ENCODE data around the gene MAP1LC3C. TPM values are rescaled to one million over a fixed set of nuclear protein-coding genes. Genes with fewer than 3 reads are reported as not detected.

The MAP1LC3C gene
- total RNA-seq, 1 experiment from 2014 or later: not detected

- H3K4me1 ChIP-seq (ENCODE audit: insufficient read depth, low read length): no peaks in the 10 kb centered on the region
- no peak for TF ChIP-seq EZH2 (IDR thresholded peaks at IDR 0.05; ENCODE audit: low read length, unreplicated experiment)
- TF ChIP-seq EZH2phosphoT487 (IDR thresholded peaks at IDR 0.05; ENCODE audit: borderline replicate concordance, low read length): no peak
- no peak for TF ChIP-seq CTCF (conservative IDR thresholded peaks at IDR 0.05; ENCODE audit: low read depth, low read length)
- H3K36me3 ChIP-seq (ENCODE audit: low read depth, low read length): no peaks in the 10 kb centered on the region
- no peak overlapping the region for H3K4me2 ChIP-seq (ENCODE audit: low read length)
- CTCF ChIA-PET: no interaction called here
- ATAC-seq: no peak
- DNase-seq: no peak
- H3K27ac ChIP-seq (ENCODE audit: low read length): no peak overlapping the region
- BruUV-seq (replicated peaks): no TSS peak
- no peak overlapping the region for H3K4me3 ChIP-seq (ENCODE audit: low read length)
- H4K20me1 ChIP-seq (ENCODE audit: low read length): no peaks in the 10 kb centered on the region
- H3K9me2 ChIP-seq (replicated peaks; ENCODE audit: low read length): no peaks in the 10 kb centered on the region
- no peaks in the 10 kb centered on the region for H3K79me2 ChIP-seq (ENCODE audit: low read length)
- no peak overlapping the region for H2AFZ ChIP-seq (ENCODE audit: low read length)
- H3F3A ChIP-seq (ENCODE audit: low read length, unreplicated experiment): no peaks in the 10 kb centered on the region
- H3K9me3 ChIP-seq (ENCODE audit: low read length): no peaks in the 10 kb centered on the region
- H3K9ac ChIP-seq (ENCODE audit: low read length): no peak overlapping the region
- intact Hi-C loops (cut with micrococcal nuclease): no loop called here
- H3K27me3 ChIP-seq (ENCODE audit: low read length): peaks cover 61% of the 10 kb centered on the region
- POLR2A ChIA-PET (ENCODE audit: unreplicated experiment): no interaction called here
Observed at GRCh38 chr1:242033447-242033846, 34.5 kb upstream of the MAP1LC3C start.

DNA sequence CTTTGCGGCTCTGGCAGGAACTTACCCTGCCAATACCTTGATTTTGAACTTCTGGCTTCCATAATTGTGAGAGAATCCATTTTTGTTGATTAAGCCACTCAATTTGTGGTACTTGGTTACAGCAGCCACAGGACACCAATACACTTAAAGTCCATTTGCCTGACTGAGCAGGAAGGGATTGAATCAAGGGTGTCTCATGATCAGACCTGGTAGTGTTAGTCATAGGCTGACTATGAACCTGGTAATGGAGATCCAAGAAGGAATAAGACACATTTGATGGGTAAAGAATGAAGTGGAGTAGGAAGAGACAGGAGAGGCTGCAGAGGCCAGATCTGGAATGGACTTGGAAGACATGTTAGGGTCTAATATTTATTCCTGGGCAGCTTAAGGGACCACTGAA lies 31.2 kb upstream of the MAP1LC3C start:
- DNase-seq (peak; percentile 53), ATAC-seq (peak; percentile 40; the same call in 1 of the 2 replicates)
- Histone ChIP-seq H3K36me3 (ENCODE audit: low read depth, low read length) (no peaks in the 10 kb centered on the region), H3K27ac (ENCODE audit: low read length) (no peak overlapping the region), H3K9me2 (replicated peaks; ENCODE audit: low read length) (no peaks in the 10 kb centered on the region), H3K4me1 (ENCODE audit: insufficient read depth, low read length) (no peaks in the 10 kb centered on the region), H4K20me1 (ENCODE audit: low read length) (no peaks in the 10 kb centered on the region), H3K79me2 (ENCODE audit: low read length) (no peaks in the 10 kb centered on the region), H2AFZ (ENCODE audit: low read length) (no peak overlapping the region), H3K9ac (ENCODE audit: low read length) (no peak overlapping the region), H3K9me3 (ENCODE audit: low read length) (no peaks in the 10 kb centered on the region), H3F3A (ENCODE audit: low read length, unreplicated experiment) (no peaks in the 10 kb centered on the region), H3K4me2 (ENCODE audit: low read length) (no peak overlapping the region), H3K4me3 (ENCODE audit: low read length) (no peak overlapping the region), H3K27me3 (ENCODE audit: low read length) (peaks cover 50% of the 10 kb centered on the region)
- BruUV-seq (replicated peaks): no TSS peak
- no peak for TF ChIP-seq EZH2phosphoT487 (IDR thresholded peaks at IDR 0.05; ENCODE audit: borderline replicate concordance, low read length)
- TF ChIP-seq CTCF (conservative IDR thresholded peaks at IDR 0.05; ENCODE audit: low read depth, low read length): no peak
- TF ChIP-seq EZH2 (IDR thresholded peaks at IDR 0.05; ENCODE audit: low read length, unreplicated experiment): no peak
- CTCF ChIA-PET: no interaction called here
- POLR2A ChIA-PET (ENCODE audit: unreplicated experiment): no interaction called here
- intact Hi-C loops (cut with micrococcal nuclease): no loop called here

GRCh38 chr1:242025681-242026080 lies 26.8 kb upstream of the MAP1LC3C start:
- H3K4me2 ChIP-seq (ENCODE audit: low read length): no peak overlapping the region
- no peaks in the 10 kb centered on the region for H4K20me1 ChIP-seq (ENCODE audit: low read length)
- no peak overlapping the region for H3K9ac ChIP-seq (ENCODE audit: low read length)
- POLR2A ChIA-PET (ENCODE audit: unreplicated experiment): no interaction called here
- no peaks in the 10 kb centered on the region for H3K4me1 ChIP-seq (ENCODE audit: insufficient read depth, low read length)
- no TSS peak for BruUV-seq (replicated peaks)
- H3K4me3 ChIP-seq (ENCODE audit: low read length): no peak overlapping the region
- no peaks in the 10 kb centered on the region for H3F3A ChIP-seq (ENCODE audit: low read length, unreplicated experiment)
- ATAC-seq (no peak), DNase-seq (no peak)
- no peaks in the 10 kb centered on the region for H3K79me2 ChIP-seq (ENCODE audit: low read length)
- H3K36me3 ChIP-seq (ENCODE audit: low read depth, low read length): no peaks in the 10 kb centered on the region
- TF ChIP-seq CTCF (conservative IDR thresholded peaks at IDR 0.05; ENCODE audit: low read depth, low read length) (no peak), EZH2phosphoT487 (IDR thresholded peaks at IDR 0.05; ENCODE audit: borderline replicate concordance, low read length) (no peak), EZH2 (IDR thresholded peaks at IDR 0.05; ENCODE audit: low read length, unreplicated experiment) (no peak)
- no peaks in the 10 kb centered on the region for H3K9me3 ChIP-seq (ENCODE audit: low read length)
- intact Hi-C loops (cut with micrococcal nuclease): no loop called here
- H3K27ac ChIP-seq (ENCODE audit: low read length): no peak overlapping the region
- H3K27me3 ChIP-seq (ENCODE audit: low read length): peaks cover 23% of the 10 kb centered on the region
- H3K9me2 ChIP-seq (replicated peaks; ENCODE audit: low read length): no peaks in the 10 kb centered on the region
- H2AFZ ChIP-seq (ENCODE audit: low read length): no peak overlapping the region
- CTCF ChIA-PET: no interaction called here
